WTC11 (cell line): ENCODE measurements around the gene UGT2B15.

Experiments
- ATF3 ChIP-seq: sonication (generic); formaldehyde crosslinking; conservative IDR thresholded peaks from 2 replicates; pipeline ENCODE4 v1.8.1; 2022; ENCODE audit warnings: mild to moderate bottlenecking, missing genetic modification reagents
- CTCF ChIP-seq: fragments of 200-600 bp; IDR thresholded peaks from 2 replicates; pipeline ENCODE4 v1.8.0; 2022; ENCODE audit warnings: antibody characterized with exemption
- SMAD3 ChIP-seq: sonication (generic); formaldehyde crosslinking; IDR thresholded peaks from 2 replicates; pipeline ENCODE4 v1.8.0; 2022; ENCODE audit warnings: missing genetic modification reagents, mild to moderate bottlenecking, borderline replicate concordance

GRCh38 chr4:68712207-68712606 is 41.8 kb upstream of the UGT2B15 start:
- TF ChIP-seq CTCF (no peak), ATF3 (CRISPR knock-in tag) (no peak), SMAD3 (CRISPR knock-in tag) (no peak)
